ENCODE measurements around the gene CDKAL1. TPM values are rescaled to one million over a fixed set of nuclear protein-coding genes. Genes with fewer than 3 reads are reported as not detected.
A peak's percentile ranks its signal among the peaks of the same experiment; 100 is the strongest.

CDKAL1 gene
- total and polyA plus RNA-seq, 2 of the 13 experiments (the other 11 are each of a cell fraction or from before 2014, with no cell fraction given): 9.5 to 27.7 TPM

DNA sequence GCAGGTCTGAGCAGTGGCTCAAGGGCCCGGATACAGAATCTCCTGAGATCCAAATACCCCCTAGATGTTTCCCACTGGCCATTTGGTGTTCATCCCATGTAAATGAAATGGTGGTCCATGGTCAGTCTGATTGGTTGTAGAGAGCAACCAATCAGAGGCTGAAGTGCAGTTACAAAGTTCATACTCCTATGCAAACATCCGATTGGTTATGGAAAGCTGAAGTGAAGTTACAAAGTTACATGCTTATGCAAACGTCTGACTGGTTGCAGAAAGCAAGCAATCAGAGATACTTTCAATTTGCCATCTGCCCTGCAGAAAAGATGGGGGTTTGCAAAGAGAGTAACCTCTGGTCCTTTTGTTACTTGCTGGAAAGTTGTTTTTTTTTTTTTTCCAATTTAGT, 313.6 kb downstream of the CDKAL1 start (continued):
- TF ChIP-seq RBAK (CRISPR knock-in tag; IDR thresholded peaks at IDR 0.05) (no peak), RARA (CRISPR knock-in tag; IDR thresholded peaks at IDR 0.05) (no peak), PRPF4 (IDR thresholded peaks at IDR 0.05; ENCODE audit: low read depth, low read length, poor library complexity, severe bottlenecking) (no peak), ZNF225 (CRISPR knock-in tag; IDR thresholded peaks at IDR 0.05) (no peak), ZNF557 (CRISPR knock-in tag; IDR thresholded peaks at IDR 0.05) (no peak), FOXA1 (IDR thresholded peaks at IDR 0.05) (no peak), FOXA1 (CRISPR knock-in tag; IDR thresholded peaks at IDR 0.05) (peak; percentile 74), ZC3H13 (CRISPR knock-in tag; IDR thresholded peaks at IDR 0.05) (no peak), KDM1A (CRISPR knock-in tag; IDR thresholded peaks at IDR 0.05) (no peak), KDM5A (IDR thresholded peaks at IDR 0.05; ENCODE audit: borderline replicate concordance, low read length) (no peak), ZFP36L1 (CRISPR knock-in tag; IDR thresholded peaks at IDR 0.05) (no peak)
- TF ChIP-seq, protein P1, sequence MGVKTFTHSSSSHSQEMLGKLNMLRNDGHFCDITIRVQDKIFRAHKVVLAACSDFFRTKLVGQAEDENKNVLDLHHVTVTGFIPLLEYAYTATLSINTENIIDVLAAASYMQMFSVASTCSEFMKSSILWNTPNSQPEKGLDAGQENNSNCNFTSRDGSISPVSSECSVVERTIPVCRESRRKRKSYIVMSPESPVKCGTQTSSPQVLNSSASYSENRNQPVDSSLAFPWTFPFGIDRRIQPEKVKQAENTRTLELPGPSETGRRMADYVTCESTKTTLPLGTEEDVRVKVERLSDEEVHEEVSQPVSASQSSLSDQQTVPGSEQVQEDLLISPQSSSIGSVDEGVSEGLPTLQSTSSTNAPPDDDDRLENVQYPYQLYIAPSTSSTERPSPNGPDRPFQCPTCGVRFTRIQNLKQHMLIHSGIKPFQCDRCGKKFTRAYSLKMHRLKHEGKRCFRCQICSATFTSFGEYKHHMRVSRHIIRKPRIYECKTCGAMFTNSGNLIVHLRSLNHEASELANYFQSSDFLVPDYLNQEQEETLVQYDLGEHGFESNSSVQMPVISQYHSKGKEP (CRISPR knock-in tag; IDR thresholded peaks at IDR 0.05): no peak
- TF ChIP-seq, protein P2, sequence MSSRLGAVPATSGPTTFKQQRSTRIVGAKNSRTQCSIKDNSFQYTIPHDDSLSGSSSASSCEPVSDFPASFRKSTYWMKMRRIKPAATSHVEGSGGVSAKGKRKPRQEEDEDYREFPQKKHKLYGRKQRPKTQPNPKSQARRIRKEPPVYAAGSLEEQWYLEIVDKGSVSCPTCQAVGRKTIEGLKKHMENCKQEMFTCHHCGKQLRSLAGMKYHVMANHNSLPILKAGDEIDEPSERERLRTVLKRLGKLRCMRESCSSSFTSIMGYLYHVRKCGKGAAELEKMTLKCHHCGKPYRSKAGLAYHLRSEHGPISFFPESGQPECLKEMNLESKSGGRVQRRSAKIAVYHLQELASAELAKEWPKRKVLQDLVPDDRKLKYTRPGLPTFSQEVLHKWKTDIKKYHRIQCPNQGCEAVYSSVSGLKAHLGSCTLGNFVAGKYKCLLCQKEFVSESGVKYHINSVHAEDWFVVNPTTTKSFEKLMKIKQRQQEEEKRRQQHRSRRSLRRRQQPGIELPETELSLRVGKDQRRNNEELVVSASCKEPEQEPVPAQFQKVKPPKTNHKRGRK (CRISPR knock-in tag; IDR thresholded peaks at IDR 0.05): no peak
- TF ChIP-seq, protein P3, sequence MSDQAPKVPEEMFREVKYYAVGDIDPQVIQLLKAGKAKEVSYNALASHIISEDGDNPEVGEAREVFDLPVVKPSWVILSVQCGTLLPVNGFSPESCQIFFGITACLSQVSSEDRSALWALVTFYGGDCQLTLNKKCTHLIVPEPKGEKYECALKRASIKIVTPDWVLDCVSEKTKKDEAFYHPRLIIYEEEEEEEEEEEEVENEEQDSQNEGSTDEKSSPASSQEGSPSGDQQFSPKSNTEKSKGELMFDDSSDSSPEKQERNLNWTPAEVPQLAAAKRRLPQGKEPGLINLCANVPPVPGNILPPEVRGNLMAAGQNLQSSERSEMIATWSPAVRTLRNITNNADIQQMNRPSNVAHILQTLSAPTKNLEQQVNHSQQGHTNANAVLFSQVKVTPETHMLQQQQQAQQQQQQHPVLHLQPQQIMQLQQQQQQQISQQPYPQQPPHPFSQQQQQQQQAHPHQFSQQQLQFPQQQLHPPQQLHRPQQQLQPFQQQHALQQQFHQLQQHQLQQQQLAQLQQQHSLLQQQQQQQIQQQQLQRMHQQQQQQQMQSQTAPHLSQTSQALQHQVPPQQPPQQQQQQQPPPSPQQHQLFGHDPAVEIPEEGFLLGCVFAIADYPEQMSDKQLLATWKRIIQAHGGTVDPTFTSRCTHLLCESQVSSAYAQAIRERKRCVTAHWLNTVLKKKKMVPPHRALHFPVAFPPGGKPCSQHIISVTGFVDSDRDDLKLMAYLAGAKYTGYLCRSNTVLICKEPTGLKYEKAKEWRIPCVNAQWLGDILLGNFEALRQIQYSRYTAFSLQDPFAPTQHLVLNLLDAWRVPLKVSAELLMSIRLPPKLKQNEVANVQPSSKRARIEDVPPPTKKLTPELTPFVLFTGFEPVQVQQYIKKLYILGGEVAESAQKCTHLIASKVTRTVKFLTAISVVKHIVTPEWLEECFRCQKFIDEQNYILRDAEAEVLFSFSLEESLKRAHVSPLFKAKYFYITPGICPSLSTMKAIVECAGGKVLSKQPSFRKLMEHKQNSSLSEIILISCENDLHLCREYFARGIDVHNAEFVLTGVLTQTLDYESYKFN (CRISPR knock-in tag; conservative IDR thresholded peaks at IDR 0.05): 0 out of 2 replicates have a peak, but pooled peaks have one; percentile 19
- TF ChIP-seq, protein P4, sequence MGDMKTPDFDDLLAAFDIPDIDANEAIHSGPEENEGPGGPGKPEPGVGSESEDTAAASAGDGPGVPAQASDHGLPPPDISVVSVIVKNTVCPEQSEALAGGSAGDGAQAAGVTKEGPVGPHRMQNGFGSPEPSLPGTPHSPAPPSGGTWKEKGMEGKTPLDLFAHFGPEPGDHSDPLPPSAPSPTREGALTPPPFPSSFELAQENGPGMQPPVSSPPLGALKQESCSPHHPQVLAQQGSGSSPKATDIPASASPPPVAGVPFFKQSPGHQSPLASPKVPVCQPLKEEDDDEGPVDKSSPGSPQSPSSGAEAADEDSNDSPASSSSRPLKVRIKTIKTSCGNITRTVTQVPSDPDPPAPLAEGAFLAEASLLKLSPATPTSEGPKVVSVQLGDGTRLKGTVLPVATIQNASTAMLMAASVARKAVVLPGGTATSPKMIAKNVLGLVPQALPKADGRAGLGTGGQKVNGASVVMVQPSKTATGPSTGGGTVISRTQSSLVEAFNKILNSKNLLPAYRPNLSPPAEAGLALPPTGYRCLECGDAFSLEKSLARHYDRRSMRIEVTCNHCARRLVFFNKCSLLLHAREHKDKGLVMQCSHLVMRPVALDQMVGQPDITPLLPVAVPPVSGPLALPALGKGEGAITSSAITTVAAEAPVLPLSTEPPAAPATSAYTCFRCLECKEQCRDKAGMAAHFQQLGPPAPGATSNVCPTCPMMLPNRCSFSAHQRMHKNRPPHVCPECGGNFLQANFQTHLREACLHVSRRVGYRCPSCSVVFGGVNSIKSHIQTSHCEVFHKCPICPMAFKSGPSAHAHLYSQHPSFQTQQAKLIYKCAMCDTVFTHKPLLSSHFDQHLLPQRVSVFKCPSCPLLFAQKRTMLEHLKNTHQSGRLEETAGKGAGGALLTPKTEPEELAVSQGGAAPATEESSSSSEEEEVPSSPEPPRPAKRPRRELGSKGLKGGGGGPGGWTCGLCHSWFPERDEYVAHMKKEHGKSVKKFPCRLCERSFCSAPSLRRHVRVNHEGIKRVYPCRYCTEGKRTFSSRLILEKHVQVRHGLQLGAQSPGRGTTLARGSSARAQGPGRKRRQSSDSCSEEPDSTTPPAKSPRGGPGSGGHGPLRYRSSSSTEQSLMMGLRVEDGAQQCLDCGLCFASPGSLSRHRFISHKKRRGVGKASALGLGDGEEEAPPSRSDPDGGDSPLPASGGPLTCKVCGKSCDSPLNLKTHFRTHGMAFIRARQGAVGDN (CRISPR knock-in tag; IDR thresholded peaks at IDR 0.05): no peak
- TF ChIP-seq, protein P5, sequence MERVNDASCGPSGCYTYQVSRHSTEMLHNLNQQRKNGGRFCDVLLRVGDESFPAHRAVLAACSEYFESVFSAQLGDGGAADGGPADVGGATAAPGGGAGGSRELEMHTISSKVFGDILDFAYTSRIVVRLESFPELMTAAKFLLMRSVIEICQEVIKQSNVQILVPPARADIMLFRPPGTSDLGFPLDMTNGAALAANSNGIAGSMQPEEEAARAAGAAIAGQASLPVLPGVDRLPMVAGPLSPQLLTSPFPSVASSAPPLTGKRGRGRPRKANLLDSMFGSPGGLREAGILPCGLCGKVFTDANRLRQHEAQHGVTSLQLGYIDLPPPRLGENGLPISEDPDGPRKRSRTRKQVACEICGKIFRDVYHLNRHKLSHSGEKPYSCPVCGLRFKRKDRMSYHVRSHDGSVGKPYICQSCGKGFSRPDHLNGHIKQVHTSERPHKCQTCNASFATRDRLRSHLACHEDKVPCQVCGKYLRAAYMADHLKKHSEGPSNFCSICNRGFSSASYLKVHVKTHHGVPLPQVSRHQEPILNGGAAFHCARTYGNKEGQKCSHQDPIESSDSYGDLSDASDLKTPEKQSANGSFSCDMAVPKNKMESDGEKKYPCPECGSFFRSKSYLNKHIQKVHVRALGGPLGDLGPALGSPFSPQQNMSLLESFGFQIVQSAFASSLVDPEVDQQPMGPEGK (CRISPR knock-in tag; IDR thresholded peaks at IDR 0.05): no peak
